IPS-18a (cell line): Measurements from ENCODE around the gene EXOC4.

Experiments used
- H3K27ac ChIP-seq: one replicate; pipeline ENCODE4 v1.5.1; 2013; ENCODE audit warnings: low read length
- H3K27me3 ChIP-seq: one replicate; pipeline ENCODE4 v1.6.1; 2013; ENCODE audit warnings: mild to moderate bottlenecking, low read length; ENCODE audit not compliant: control insufficient read depth, insufficient read depth
- H3K36me3 ChIP-seq: one replicate; pipeline ENCODE4 v1.6.1; 2013; ENCODE audit warnings: low read depth, low read length; ENCODE audit not compliant: control insufficient read depth
- H3K4me1 ChIP-seq: one replicate; pipeline ENCODE4 v1.6.1; 2013; ENCODE audit warnings: low read depth, low read length; ENCODE audit not compliant: control insufficient read depth
- H3K4me3 ChIP-seq: one replicate; pipeline ENCODE4 v1.5.1; 2013; ENCODE audit warnings: low read length
- H3K9ac ChIP-seq: one replicate; pipeline ENCODE4 v1.6.1; 2013; ENCODE audit warnings: mild to moderate bottlenecking, low read length, moderate library complexity
- H3K9me3 ChIP-seq: one replicate; pipeline ENCODE4 v1.6.1; 2013; ENCODE audit warnings: low read depth, low read length; ENCODE audit not compliant: control insufficient read depth

Gene EXOC4

GRCh38 chr7:133789974-133790373 is 537.1 kb downstream of the EXOC4 start:
- H3K27me3 ChIP-seq: no peaks in the 10 kb centered on the region
- H3K9me3 ChIP-seq: no peaks in the 10 kb centered on the region
- no peak overlapping the region for H3K4me3 ChIP-seq
- H3K27ac ChIP-seq: no peak overlapping the region
- H3K36me3 ChIP-seq: no peaks in the 10 kb centered on the region
- no peak overlapping the region for H3K9ac ChIP-seq
- H3K4me1 ChIP-seq: no peaks in the 10 kb centered on the region

GRCh38 chr7:133790911-133791310 is 538.0 kb downstream of the EXOC4 start:
- Histone ChIP-seq H3K4me3 (no peak overlapping the region), H3K9me3 (no peaks in the 10 kb centered on the region), H3K36me3 (no peaks in the 10 kb centered on the region), H3K4me1 (no peaks in the 10 kb centered on the region), H3K27me3 (no peaks in the 10 kb centered on the region), H3K27ac (no peak overlapping the region), H3K9ac (no peak overlapping the region)

GRCh38 chr7:133794479-133794878 is 541.6 kb downstream of the EXOC4 start:
- H3K4me1 ChIP-seq: no peaks in the 10 kb centered on the region
- no peaks in the 10 kb centered on the region for H3K36me3 ChIP-seq
- H3K9me3 ChIP-seq: no peaks in the 10 kb centered on the region
- no peak overlapping the region for H3K9ac ChIP-seq
- no peak overlapping the region for H3K4me3 ChIP-seq
- no peaks in the 10 kb centered on the region for H3K27me3 ChIP-seq
- no peak overlapping the region for H3K27ac ChIP-seq

DNA sequence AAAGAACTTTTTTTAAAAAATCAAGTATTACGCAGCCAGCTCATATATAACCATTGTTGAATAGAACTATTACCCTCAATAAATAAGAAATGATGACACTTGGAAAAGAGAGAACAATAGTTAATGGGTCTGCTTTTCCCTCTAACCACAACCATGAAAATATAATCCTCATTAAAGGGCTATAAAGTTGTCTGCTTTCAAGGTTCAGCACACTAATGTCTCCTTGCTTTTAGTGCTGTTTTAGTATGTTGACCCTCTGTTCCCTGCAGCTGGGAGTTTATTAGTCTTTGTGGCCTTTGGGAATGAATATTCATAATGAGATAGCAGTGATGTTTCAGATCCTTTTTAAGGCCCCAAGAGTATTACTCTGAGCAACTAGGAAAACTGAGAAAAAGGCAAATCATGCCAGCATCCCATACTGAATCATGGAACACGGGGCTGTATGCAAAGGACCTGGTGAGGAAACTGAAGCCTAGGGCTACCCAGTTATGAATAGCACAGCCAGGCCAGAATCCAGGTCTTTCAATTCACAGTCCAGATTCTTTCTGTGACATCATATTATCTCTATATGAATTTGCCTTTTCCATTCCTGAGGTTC is 542.3 kb downstream of the EXOC4 start:
- Histone ChIP-seq H3K9ac (no peak overlapping the region), H3K27ac (no peak overlapping the region), H3K4me1 (no peaks in the 10 kb centered on the region), H3K9me3 (no peaks in the 10 kb centered on the region), H3K36me3 (no peaks in the 10 kb centered on the region), H3K4me3 (no peak overlapping the region), H3K27me3 (no peaks in the 10 kb centered on the region)

- H3K36me3 ChIP-seq: no peaks in the 10 kb centered on the region
- H3K4me1 ChIP-seq: no peaks in the 10 kb centered on the region
- no peak overlapping the region for H3K4me3 ChIP-seq
- no peaks in the 10 kb centered on the region for H3K27me3 ChIP-seq
- no peaks in the 10 kb centered on the region for H3K9me3 ChIP-seq
- no peak overlapping the region for H3K9ac ChIP-seq
- H3K27ac ChIP-seq: no peak overlapping the region
These were observed 544.2 kb downstream of the EXOC4 start for GRCh38 chr7:133796782-133797745.

DNA sequence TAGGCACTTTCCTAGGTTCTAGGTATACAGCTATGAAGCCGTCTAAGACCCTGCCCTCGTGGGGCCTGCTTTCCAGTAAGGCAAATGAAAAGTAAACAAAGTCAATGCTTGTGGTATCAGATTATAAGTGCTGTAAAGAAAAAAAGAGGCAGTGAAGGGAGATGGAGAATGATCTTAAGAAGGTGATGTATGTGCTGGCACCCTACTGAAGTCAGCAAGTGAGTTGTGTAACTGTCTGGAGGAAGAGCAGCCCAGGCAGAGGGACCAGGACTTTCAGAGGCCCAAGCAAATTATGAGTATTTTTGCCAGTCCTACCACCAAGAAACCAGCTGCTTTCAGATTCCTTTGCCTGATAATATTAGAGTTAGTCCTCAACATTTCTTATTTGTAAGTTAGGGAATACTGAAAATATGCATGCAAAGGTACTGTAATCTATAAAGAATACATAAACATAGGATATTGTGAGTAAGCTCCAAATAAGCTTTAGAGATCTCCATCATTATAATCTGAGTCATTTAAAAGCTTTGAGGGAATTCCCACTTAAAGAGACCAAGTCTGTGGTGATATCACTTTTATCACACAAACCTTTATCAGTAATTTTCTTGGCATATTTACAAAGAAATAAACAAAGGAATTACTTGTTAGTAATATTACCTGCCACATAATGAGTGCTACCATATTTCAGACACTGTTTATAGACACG is 545.1 kb downstream of the EXOC4 start:
- no peak overlapping the region for H3K4me3 ChIP-seq
- H3K27ac ChIP-seq: no peak overlapping the region
- H3K27me3 ChIP-seq: no peaks in the 10 kb centered on the region
- H3K36me3 ChIP-seq: no peaks in the 10 kb centered on the region
- H3K9ac ChIP-seq: no peak overlapping the region
- no peaks in the 10 kb centered on the region for H3K9me3 ChIP-seq
- H3K4me1 ChIP-seq: no peaks in the 10 kb centered on the region

DNA sequence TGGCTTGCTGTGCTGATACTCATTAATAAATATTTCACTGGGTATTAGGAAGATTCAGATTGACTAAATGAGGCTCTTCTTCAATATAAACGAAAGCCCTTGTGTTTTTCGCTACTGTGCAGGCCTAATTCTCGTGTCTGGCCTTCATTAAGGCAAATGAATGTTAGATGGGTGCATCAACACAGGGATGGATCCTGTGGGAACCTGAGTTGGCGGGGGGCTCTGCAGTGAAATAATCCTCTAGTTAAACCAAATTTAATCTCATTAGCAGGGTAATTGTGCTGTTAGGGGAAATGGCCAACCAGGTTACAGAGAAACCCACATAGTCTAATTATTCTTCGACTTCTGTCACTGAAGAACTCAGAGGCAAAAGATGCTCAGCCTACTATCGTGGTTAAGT is 548.5 kb downstream of the EXOC4 start:
- Histone ChIP-seq H3K4me3 (no peak overlapping the region), H3K27ac (no peak overlapping the region), H3K36me3 (no peaks in the 10 kb centered on the region), H3K27me3 (no peaks in the 10 kb centered on the region), H3K9ac (no peak overlapping the region), H3K9me3 (no peaks in the 10 kb centered on the region), H3K4me1 (no peaks in the 10 kb centered on the region)

DNA sequence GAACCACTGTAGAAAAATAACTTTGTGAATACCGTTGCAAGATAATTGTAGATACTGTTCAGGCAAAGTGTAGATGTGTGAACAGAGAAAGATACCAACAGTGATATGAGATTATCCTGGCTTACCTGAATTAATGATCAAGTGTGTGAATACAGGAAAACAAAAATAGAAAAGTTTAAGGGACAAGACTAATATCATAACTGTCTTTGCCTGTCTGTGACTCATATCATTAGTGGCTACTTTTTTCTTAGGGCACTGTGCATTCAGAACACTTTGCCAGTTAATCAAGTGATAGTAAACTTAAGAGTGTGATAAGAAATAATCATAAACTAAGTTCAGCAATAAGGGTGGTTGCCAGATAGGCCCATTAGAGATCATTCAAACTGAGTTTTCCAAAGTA is 551.2 kb downstream of the EXOC4 start:
- Histone ChIP-seq H3K27ac (no peak overlapping the region), H3K9me3 (no peaks in the 10 kb centered on the region), H3K9ac (no peak overlapping the region), H3K27me3 (no peaks in the 10 kb centered on the region), H3K4me3 (no peak overlapping the region), H3K36me3 (no peaks in the 10 kb centered on the region), H3K4me1 (no peaks in the 10 kb centered on the region)

- no peak overlapping the region for H3K4me3 ChIP-seq
- no peak overlapping the region for H3K9ac ChIP-seq
- no peak overlapping the region for H3K27ac ChIP-seq
- H3K9me3 ChIP-seq: no peaks in the 10 kb centered on the region
- no peaks in the 10 kb centered on the region for H3K4me1 ChIP-seq
- H3K27me3 ChIP-seq: no peaks in the 10 kb centered on the region
- no peaks in the 10 kb centered on the region for H3K36me3 ChIP-seq
These were observed 552.5 kb downstream of the EXOC4 start for GRCh38 chr7:133805426-133805825.

DNA sequence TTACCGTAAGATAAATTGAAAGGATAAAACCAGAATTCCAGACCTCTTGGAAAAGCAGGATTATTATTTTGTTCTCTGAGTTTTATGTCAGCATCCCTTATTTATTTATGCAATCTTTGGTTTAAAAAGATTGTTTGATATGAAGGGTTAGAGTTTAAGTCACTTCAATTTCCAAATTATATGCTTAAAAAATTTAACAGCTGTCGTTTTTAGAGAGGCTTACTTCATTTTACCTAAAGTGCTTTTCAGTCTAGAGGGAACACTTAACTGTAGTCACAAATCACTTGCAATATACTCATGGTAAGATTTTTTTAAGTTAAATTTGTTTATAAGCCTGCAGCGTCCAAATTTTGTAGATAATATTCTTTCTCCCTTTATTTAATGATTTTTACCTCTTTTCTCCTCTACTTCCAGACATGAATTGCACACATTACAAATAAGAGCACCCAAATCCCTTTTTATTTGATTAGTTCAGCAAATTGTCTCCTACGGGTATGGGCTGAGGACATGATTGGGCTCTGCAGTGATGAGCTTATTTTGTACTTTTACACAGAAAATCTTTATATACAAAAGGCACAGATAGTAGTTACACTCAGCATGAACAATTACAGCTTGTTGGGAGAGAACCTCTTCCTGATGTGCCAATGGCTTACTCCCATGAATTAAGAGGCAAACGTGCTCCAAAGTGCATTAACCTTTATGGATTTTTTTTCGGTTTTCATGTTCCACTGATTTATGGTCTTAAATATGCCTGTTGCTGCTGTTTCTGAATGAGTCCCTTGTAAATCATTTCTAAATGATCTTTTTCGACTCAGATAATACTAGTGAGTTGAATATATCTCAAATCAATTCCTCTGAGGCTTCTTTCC is 555.0 kb downstream of the EXOC4 start:
- H3K4me1 ChIP-seq: no peaks in the 10 kb centered on the region
- H3K27me3 ChIP-seq: no peaks in the 10 kb centered on the region
- H3K36me3 ChIP-seq: no peaks in the 10 kb centered on the region

DNA sequence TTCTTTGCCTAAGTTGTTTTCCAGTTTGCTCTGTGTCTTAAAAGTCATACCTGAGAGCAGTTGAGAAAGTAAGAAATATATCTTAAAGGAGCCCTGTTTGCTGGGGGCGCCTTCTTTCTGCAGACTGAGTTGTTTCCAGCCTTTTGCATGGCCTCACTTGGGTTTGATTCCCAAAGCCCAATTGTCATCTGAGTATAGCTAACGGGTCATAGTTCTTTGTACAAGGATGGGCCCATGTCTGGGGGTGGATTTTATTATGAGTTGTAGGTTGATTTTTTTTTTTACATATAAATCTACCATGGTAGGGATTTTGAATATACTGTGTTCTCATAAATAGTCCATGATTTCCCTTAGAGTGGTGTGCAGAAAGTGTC is 555.6 kb downstream of the EXOC4 start:
- Histone ChIP-seq H3K9me3 (no peaks in the 10 kb centered on the region), H3K4me3 (no peak overlapping the region), H3K9ac (no peak overlapping the region), H3K36me3 (no peaks in the 10 kb centered on the region), H3K4me1 (no peaks in the 10 kb centered on the region), H3K27me3 (no peaks in the 10 kb centered on the region), H3K27ac (no peak overlapping the region)

More for the DNA sequence above, 555.0 kb downstream of the EXOC4 start:
- no peaks in the 10 kb centered on the region for H3K9me3 ChIP-seq
- H3K4me3 ChIP-seq: no peak overlapping the region
- no peak overlapping the region for H3K9ac ChIP-seq
- H3K27ac ChIP-seq: no peak overlapping the region
